Measurements from ENCODE around the gene SH3BP4. TPM values are rescaled to one million over a fixed set of nuclear protein-coding genes. Genes with fewer than 3 reads are reported as not detected.
A peak's percentile ranks its signal among the peaks of the same experiment; 100 is the strongest.

The SH3BP4 gene
- total RNA-seq, 1 donor from 2014 or later = 45.7 TPM

- H3K9me3 Mint-ChIP-seq (ENCODE audit: low read depth) = no peaks in the 10 kb centered on the region
- H3K27ac Mint-ChIP-seq = peak overlapping the region; percentile 42
- no peaks in the 10 kb centered on the region for H3K27me3 Mint-ChIP-seq
- peaks cover 7% of the 10 kb centered on the region for H3K36me3 Mint-ChIP-seq (ENCODE audit: insufficient read depth)
- H3K4me3 Mint-ChIP-seq (ENCODE audit: low read depth) = no peak overlapping the region
- no peak for TF ChIP-seq CTCF (IDR thresholded peaks at IDR 0.05; ENCODE audit: unreplicated experiment)
- no peak for DNase-seq (ENCODE audit: low spot score, unreplicated experiment)
- peaks cover 85% of the 10 kb centered on the region for H3K4me1 Mint-ChIP-seq (ENCODE audit: low read depth)
Observed at GRCh38 chr2:235004329-235004903, 52.6 kb downstream of the SH3BP4 start.

- peak overlapping the region; percentile 77 for H3K27ac Mint-ChIP-seq
- no peak for TF ChIP-seq CTCF (IDR thresholded peaks at IDR 0.05; ENCODE audit: unreplicated experiment)
Observed at GRCh38 chr2:235005023-235005422, 53.2 kb downstream of the SH3BP4 start.

GRCh38 chr2:235005603-235006259, 53.9 kb downstream of the SH3BP4 start:
- Mint-ChIP-seq H3K4me3 (ENCODE audit: low read depth) (peak overlapping the region; percentile 45), H3K9me3 (ENCODE audit: low read depth) (no peaks in the 10 kb centered on the region), H3K27me3 (no peaks in the 10 kb centered on the region), H3K36me3 (ENCODE audit: insufficient read depth) (peaks cover 7% of the 10 kb centered on the region), H3K27ac (peak overlapping the region; percentile 98), H3K4me1 (ENCODE audit: low read depth) (peaks cover 84% of the 10 kb centered on the region)
- DNase-seq (ENCODE audit: low spot score, unreplicated experiment) = peak; percentile 25
- peak; percentile 46 for TF ChIP-seq CTCF (IDR thresholded peaks at IDR 0.05; ENCODE audit: unreplicated experiment)

More at GRCh38 chr2:235005023-235005422, 53.2 kb downstream of the SH3BP4 start:
- no peaks in the 10 kb centered on the region for H3K27me3 Mint-ChIP-seq
- peaks cover 85% of the 10 kb centered on the region for H3K4me1 Mint-ChIP-seq (ENCODE audit: low read depth)
- no peak overlapping the region for H3K4me3 Mint-ChIP-seq (ENCODE audit: low read depth)
- peaks cover 7% of the 10 kb centered on the region for H3K36me3 Mint-ChIP-seq (ENCODE audit: insufficient read depth)
- no peaks in the 10 kb centered on the region for H3K9me3 Mint-ChIP-seq (ENCODE audit: low read depth)
- DNase-seq (ENCODE audit: low spot score, unreplicated experiment) = no peak

GRCh38 chr2:235006461-235006860, 54.6 kb downstream of the SH3BP4 start:
- Mint-ChIP-seq H3K27me3 (no peaks in the 10 kb centered on the region), H3K36me3 (ENCODE audit: insufficient read depth) (peaks cover 7% of the 10 kb centered on the region), H3K4me3 (ENCODE audit: low read depth) (peak overlapping the region; percentile 45), H3K9me3 (ENCODE audit: low read depth) (peaks cover 3% of the 10 kb centered on the region), H3K4me1 (ENCODE audit: low read depth) (peaks cover 81% of the 10 kb centered on the region), H3K27ac (peak overlapping the region; percentile 98)
- TF ChIP-seq CTCF (IDR thresholded peaks at IDR 0.05; ENCODE audit: unreplicated experiment) = no peak
- no peak for DNase-seq (ENCODE audit: low spot score, unreplicated experiment)

DNA sequence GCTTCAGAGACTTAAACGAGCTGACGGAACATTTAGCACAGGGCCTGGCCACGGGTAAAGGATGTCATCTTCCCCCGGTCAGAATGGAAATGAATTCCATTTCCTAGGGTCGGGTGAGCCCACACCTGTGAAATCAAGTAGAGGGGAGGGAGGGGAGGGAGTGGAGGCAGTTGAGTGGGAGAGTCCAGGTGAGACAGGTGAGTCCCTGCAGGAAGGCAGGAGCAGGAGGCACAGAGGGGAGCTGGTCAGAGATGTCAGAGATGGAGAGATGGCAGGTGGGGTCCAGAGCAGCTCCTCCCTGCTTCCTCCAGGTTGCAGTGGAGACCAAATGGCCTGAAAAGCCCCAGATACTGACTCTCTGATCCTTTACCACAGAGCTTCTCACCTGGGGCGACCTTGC, 55.2 kb downstream of the SH3BP4 start:
- DNase-seq (ENCODE audit: low spot score, unreplicated experiment) = no peak
- Mint-ChIP-seq H3K27ac (peak overlapping the region; percentile 98), H3K4me1 (ENCODE audit: low read depth) (peaks cover 81% of the 10 kb centered on the region), H3K9me3 (ENCODE audit: low read depth) (peaks cover 3% of the 10 kb centered on the region), H3K36me3 (ENCODE audit: insufficient read depth) (peaks cover 5% of the 10 kb centered on the region), H3K4me3 (ENCODE audit: low read depth) (peak overlapping the region; percentile 23), H3K27me3 (no peaks in the 10 kb centered on the region)
- TF ChIP-seq CTCF (IDR thresholded peaks at IDR 0.05; ENCODE audit: unreplicated experiment) = no peak

Measured in progenitor cell of endocrine pancreas (in vitro differentiated cells).